K562 (cell line): ENCODE measurements around the gene DDIT3. TPM values are rescaled to one million over a fixed set of nuclear protein-coding genes. Genes with fewer than 3 reads are reported as not detected.

Experiments used
- HEY1 ChIP-seq: fragments of 250-450 bp; sonication (Bioruptor Pico); IDR thresholded peaks from 2 replicates; pipeline ENCODE4 v1.5.0; 2020; ENCODE audit warnings: mild to moderate bottlenecking, moderate library complexity, borderline replicate concordance
- MLLT1 ChIP-seq, 2 experiments: fragments of 450-650 bp; IDR thresholded peaks; 2 replicates each; pipeline ENCODE4 v1.6.1; 2016
- XRCC4 ChIP-seq: IDR thresholded peaks from one replicate; pipeline ENCODE4 v1.6.1; 2011; ENCODE audit not compliant: insufficient read depth, insufficient read length; ENCODE audit errors: extremely low read depth
- polyA plus RNA-seq, 8 experiments: library from polyadenylated mRNA; depleted of rRNA in 4 of 8; stranded (reverse) in 5 of 8; unstranded in 3 of 8; fragments of >200 nt; fragmentation: Nextera tagmentation in 2 of 8; fragmentation: Illumina TruSeq in 1 of 8; extraction: Ambion mirVana in 2 of 8; extraction: Trizol in 1 of 8; gene quantifications; 2 replicates each; pipeline versions ENCODE4 v1.2.1 to v1.2.3, GENCODE V29; 2011 to 2014; ENCODE audit warnings: inconsistent platforms in 1 of 8, missing spikeins in 1 of 8
- total RNA-seq, 7 experiments: library from RNA; depleted of rRNA in 6 of 7; stranded (reverse); fragments of >200 nt in 6 of 7; fragmentation: Illumina TruSeq in 2 of 7; extraction: Trizol in 2 of 7; gene quantifications; 2 replicates each; pipeline versions ENCODE4 v1.2.1 to v1.2.3, GENCODE V29; 2011 to 2021; ENCODE audit warnings: low replicate concordance in 1 of 7
- TF ChIP-seq, protein P1 (sequence below): fragments of 250-450 bp; sonication (Bioruptor Pico); IDR thresholded peaks from 2 replicates; pipeline ENCODE4 v1.8.0; 2022; ENCODE audit warnings: moderate library complexity, mild to moderate bottlenecking, inconsistent platforms
- TF ChIP-seq, protein P2 (sequence below): fragments of 450-650 bp; IDR thresholded peaks from 2 replicates; pipeline ENCODE4 v1.6.1; 2016; ENCODE audit warnings: mild to moderate bottlenecking

DDIT3 gene
- total and polyA plus RNA-seq, 9 of the 15 experiments (the other 6 are each of a cell fraction or from before 2014, with no cell fraction given) = 59.1 to 272 (median 89.9) TPM

DNA sequence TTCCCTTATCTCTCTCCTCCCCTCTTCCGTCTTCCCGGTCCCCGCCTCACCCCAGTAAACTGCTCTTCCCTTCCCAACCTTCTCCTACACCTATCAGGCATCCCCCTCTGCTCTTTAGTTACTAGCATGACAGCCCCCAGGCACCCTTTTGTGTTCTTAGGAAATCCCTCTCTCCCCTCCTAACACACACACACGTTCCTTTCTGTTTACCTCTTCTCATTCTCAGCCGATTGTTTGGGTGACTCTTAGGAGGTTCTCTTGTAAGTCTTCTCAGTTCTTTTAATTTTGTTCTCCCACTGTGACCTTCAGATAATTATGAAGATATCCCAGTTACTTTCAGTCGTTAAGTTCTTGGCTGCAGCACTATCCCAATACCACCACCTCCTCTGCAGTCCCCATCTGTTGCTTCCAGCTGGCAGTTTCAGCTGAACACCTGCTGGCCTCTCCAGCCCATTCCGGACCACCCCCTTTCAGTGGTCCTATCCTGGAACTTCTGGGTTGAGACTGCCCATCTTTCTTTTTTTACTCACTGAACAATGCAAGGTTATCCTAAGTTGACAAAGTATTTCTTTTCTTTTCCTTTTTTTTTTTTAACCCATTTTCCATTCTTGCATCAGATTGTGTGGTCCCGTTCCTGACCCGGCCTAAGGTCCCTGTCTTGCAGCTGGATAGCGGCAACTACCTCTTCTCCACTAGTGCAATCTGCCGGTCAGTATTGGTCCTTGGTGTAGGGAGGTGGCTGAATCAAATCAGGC is 31.7 kb downstream of the DDIT3 start (continued):
- TF ChIP-seq, protein P1, sequence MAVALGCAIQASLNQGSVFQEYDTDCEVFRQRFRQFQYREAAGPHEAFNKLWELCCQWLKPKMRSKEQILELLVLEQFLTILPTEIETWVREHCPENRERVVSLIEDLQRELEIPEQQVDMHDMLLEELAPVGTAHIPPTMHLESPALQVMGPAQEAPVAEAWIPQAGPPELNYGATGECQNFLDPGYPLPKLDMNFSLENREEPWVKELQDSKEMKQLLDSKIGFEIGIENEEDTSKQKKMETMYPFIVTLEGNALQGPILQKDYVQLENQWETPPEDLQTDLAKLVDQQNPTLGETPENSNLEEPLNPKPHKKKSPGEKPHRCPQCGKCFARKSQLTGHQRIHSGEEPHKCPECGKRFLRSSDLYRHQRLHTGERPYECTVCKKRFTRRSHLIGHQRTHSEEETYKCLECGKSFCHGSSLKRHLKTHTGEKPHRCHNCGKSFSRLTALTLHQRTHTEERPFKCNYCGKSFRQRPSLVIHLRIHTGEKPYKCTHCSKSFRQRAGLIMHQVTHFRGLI = no peak
- peak in 1 of 2 experiments; percentile 83; a peak in 2 of 4 replicates for TF ChIP-seq MLLT1 (IDR thresholded peaks at IDR 0.05)
- TF ChIP-seq XRCC4 = no peak
- TF ChIP-seq HEY1 (CRISPR knock-in tag) = no peak
- TF ChIP-seq, protein P2, sequence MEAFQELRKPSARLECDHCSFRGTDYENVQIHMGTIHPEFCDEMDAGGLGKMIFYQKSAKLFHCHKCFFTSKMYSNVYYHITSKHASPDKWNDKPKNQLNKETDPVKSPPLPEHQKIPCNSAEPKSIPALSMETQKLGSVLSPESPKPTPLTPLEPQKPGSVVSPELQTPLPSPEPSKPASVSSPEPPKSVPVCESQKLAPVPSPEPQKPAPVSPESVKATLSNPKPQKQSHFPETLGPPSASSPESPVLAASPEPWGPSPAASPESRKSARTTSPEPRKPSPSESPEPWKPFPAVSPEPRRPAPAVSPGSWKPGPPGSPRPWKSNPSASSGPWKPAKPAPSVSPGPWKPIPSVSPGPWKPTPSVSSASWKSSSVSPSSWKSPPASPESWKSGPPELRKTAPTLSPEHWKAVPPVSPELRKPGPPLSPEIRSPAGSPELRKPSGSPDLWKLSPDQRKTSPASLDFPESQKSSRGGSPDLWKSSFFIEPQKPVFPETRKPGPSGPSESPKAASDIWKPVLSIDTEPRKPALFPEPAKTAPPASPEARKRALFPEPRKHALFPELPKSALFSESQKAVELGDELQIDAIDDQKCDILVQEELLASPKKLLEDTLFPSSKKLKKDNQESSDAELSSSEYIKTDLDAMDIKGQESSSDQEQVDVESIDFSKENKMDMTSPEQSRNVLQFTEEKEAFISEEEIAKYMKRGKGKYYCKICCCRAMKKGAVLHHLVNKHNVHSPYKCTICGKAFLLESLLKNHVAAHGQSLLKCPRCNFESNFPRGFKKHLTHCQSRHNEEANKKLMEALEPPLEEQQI = no peak
